Neural progenitor cell (in vitro differentiated cells): ENCODE measurements around the gene HEMK1. TPM values are rescaled to one million over a fixed set of nuclear protein-coding genes. Genes with fewer than 3 reads are reported as not detected.

Source experiments
- DNase-seq: peaks from one replicate; pipeline ENCODE4 v3.0.0-alpha.2; 2016; ENCODE audit warnings: low spot score
- H2AFZ ChIP-seq: fragments of 200-600 bp; sonication (generic); replicated peaks from 2 replicates; pipeline ENCODE4 v1.6.1; 2016; ENCODE audit warnings: antibody characterized with exemption
- H3F3A ChIP-seq: fragments of 200-600 bp; sonication (generic); 2 replicates; pipeline ENCODE4 v1.6.1; 2016; ENCODE audit warnings: antibody characterized with exemption, low read depth
- H3K27ac ChIP-seq: fragments of 200-600 bp; sonication (generic); 2 replicates; pipeline ENCODE4 v1.5.1; 2016; ENCODE audit warnings: mild to moderate bottlenecking
- H3K27me3 ChIP-seq: fragments of 200-600 bp; sonication (generic); 2 replicates; pipeline ENCODE4 v1.6.1; 2016; ENCODE audit warnings: mild to moderate bottlenecking, moderate library complexity
- H3K36me3 ChIP-seq: fragments of 200-600 bp; sonication (generic); 2 replicates; pipeline ENCODE4 v1.5.1; 2016
- H3K4me1 ChIP-seq: fragments of 200-600 bp; sonication (generic); 2 replicates; pipeline ENCODE4 v1.6.1; 2016; ENCODE audit warnings: mixed run types
- H3K4me2 ChIP-seq: fragments of 200-600 bp; sonication (generic); 2 replicates; pipeline ENCODE4 v1.6.1; 2016
- H3K4me3 ChIP-seq: fragments of 200-600 bp; sonication (generic); 2 replicates; pipeline ENCODE4 v1.5.1; 2016
- H3K79me2 ChIP-seq: fragments of 200-600 bp; sonication (generic); 2 replicates; pipeline ENCODE4 v1.6.1; 2016; ENCODE audit warnings: low read depth
- H3K9ac ChIP-seq: fragments of 200-600 bp; sonication (generic); 2 replicates; pipeline ENCODE4 v1.6.1; 2016
- H3K9me3 ChIP-seq: fragments of 200-600 bp; sonication (generic); 2 replicates; pipeline ENCODE4 v1.5.1; 2016; ENCODE audit warnings: low read depth
- H4K20me1 ChIP-seq: fragments of 200-600 bp; sonication (generic); 2 replicates; pipeline ENCODE4 v1.6.1; 2016; ENCODE audit warnings: low read depth
- H3K27ac Mint-ChIP-seq: 3 replicates; pipeline ENCODE4 v1.8.0; 2021; ENCODE audit warnings: mixed read lengths
- H3K27me3 Mint-ChIP-seq: 2 replicates; pipeline ENCODE4 v1.8.0; 2022; ENCODE audit warnings: low read depth, mild to moderate bottlenecking, inconsistent platforms, moderate library complexity, mixed read lengths; ENCODE audit not compliant: insufficient read depth
- H3K36me3 Mint-ChIP-seq: 3 replicates; pipeline ENCODE4 v1.8.0; 2021; ENCODE audit warnings: mixed read lengths
- H3K4me1 Mint-ChIP-seq: 3 replicates; pipeline ENCODE4 v1.8.0; 2021; ENCODE audit warnings: mixed read lengths
- H3K4me3 Mint-ChIP-seq: 3 replicates; pipeline ENCODE4 v1.8.0; 2021; ENCODE audit warnings: mild to moderate bottlenecking, moderate library complexity, mixed read lengths
- H3K9me3 Mint-ChIP-seq: 3 replicates; pipeline ENCODE4 v1.8.0; 2020; ENCODE audit warnings: mixed read lengths
- CTCF ChIP-seq: fragments of 200-600 bp; sonication (generic); IDR thresholded peaks from 2 replicates; pipeline ENCODE4 v1.5.1; 2017; ENCODE audit warnings: antibody characterized with exemption, mild to moderate bottlenecking
- EZH2 ChIP-seq: fragments of 200-600 bp; sonication (generic); IDR thresholded peaks from 2 replicates; pipeline ENCODE4 v1.6.1; 2017; ENCODE audit warnings: antibody characterized with exemption, mild to moderate bottlenecking, moderate library complexity
- EZH2phosphoT487 ChIP-seq: fragments of 200-600 bp; sonication (generic); IDR thresholded peaks from 2 replicates; pipeline ENCODE4 v1.6.1; 2017; ENCODE audit warnings: antibody characterized with exemption
- total RNA-seq: library from RNA; depleted of rRNA; stranded (reverse); fragments of >200 nt; gene quantifications from 2 replicates; pipeline ENCODE4 v1.2.3, GENCODE V29; 2015; ENCODE audit warnings: low replicate concordance

The HEMK1 gene
- total RNA-seq, 1 donor from 2014 or later: 9.3 TPM

GRCh38 chr3:50635066-50635465 lies 65.7 kb downstream of the HEMK1 start:
- Mint-ChIP-seq H3K27me3 (peaks cover 2% of the 10 kb centered on the region), H3K4me1 (peaks cover 25% of the 10 kb centered on the region), H3K27ac (no peak overlapping the region), H3K4me3 (peak overlapping the region; percentile 15), H3K9me3 (no peaks in the 10 kb centered on the region), H3K36me3 (peaks cover 3% of the 10 kb centered on the region)
- Histone ChIP-seq H3K27me3 (no peaks in the 10 kb centered on the region), H3K79me2 (peaks cover 5% of the 10 kb centered on the region), H3K4me1 (no peaks in the 10 kb centered on the region), H4K20me1 (peaks cover 13% of the 10 kb centered on the region), H3F3A (no peaks in the 10 kb centered on the region), H3K27ac (no peak overlapping the region), H2AFZ (no peak overlapping the region), H3K36me3 (no peaks in the 10 kb centered on the region), H3K4me2 (no peak overlapping the region), H3K4me3 (no peak overlapping the region), H3K9ac (no peak overlapping the region), H3K9me3 (no peaks in the 10 kb centered on the region)
- no peak for DNase-seq
- TF ChIP-seq CTCF: no peak
- TF ChIP-seq EZH2: no peak
- no peak for TF ChIP-seq EZH2phosphoT487

- Mint-ChIP-seq H3K27ac (no peak overlapping the region), H3K27me3 (peaks cover 7% of the 10 kb centered on the region), H3K9me3 (no peaks in the 10 kb centered on the region), H3K4me3 (no peak overlapping the region), H3K36me3 (peaks cover 6% of the 10 kb centered on the region), H3K4me1 (peaks cover 25% of the 10 kb centered on the region)
- Histone ChIP-seq H4K20me1 (peaks cover 13% of the 10 kb centered on the region), H3K27me3 (no peaks in the 10 kb centered on the region), H3K4me2 (no peak overlapping the region), H3K79me2 (peaks cover 1% of the 10 kb centered on the region), H3K36me3 (no peaks in the 10 kb centered on the region), H3F3A (no peaks in the 10 kb centered on the region), H3K4me1 (no peaks in the 10 kb centered on the region), H3K9me3 (no peaks in the 10 kb centered on the region), H3K4me3 (no peak overlapping the region), H3K9ac (no peak overlapping the region), H2AFZ (no peak overlapping the region), H3K27ac (no peak overlapping the region)
- DNase-seq: no peak
- TF ChIP-seq CTCF (no peak), EZH2phosphoT487 (no peak), EZH2 (no peak)
Measured at GRCh38 chr3:50637011-50637410, 67.7 kb downstream of the HEMK1 start.

GRCh38 chr3:50637945-50638344 lies 68.6 kb downstream of the HEMK1 start:
- Histone ChIP-seq H3K36me3 (no peaks in the 10 kb centered on the region), H3K27ac (no peak overlapping the region), H2AFZ (no peak overlapping the region), H3K79me2 (no peaks in the 10 kb centered on the region), H3F3A (no peaks in the 10 kb centered on the region), H3K9me3 (no peaks in the 10 kb centered on the region), H3K9ac (no peak overlapping the region), H3K4me2 (no peak overlapping the region), H3K4me3 (no peak overlapping the region), H4K20me1 (peaks cover 13% of the 10 kb centered on the region), H3K4me1 (no peaks in the 10 kb centered on the region), H3K27me3 (no peaks in the 10 kb centered on the region)
- peaks cover 6% of the 10 kb centered on the region for H3K36me3 Mint-ChIP-seq
- no peak for DNase-seq
- no peaks in the 10 kb centered on the region for H3K9me3 Mint-ChIP-seq
- no peak overlapping the region for H3K27ac Mint-ChIP-seq
- H3K27me3 Mint-ChIP-seq: peaks cover 7% of the 10 kb centered on the region
- H3K4me1 Mint-ChIP-seq: peaks cover 19% of the 10 kb centered on the region
- H3K4me3 Mint-ChIP-seq: no peak overlapping the region
- TF ChIP-seq CTCF (no peak), EZH2 (no peak), EZH2phosphoT487 (no peak)
